Measurements from ENCODE around the gene UNC93B1. TPM values are rescaled to one million over a fixed set of nuclear protein-coding genes. Genes with fewer than 3 reads are reported as not detected.

Gene UNC93B1
- polyA plus RNA-seq (2013), result 11.9 TPM

GRCh38 chr11:68003846-68004550 lies at the start of gene UNC93B1:
UNC93B1 (minus strand) TSS chr11:68004097; CDS start chr11:68004043, 54 bp downstream.
- Histone ChIP-seq H3K27me3 (replicated peaks in 2 of 5; ENCODE audit: control insufficient read depth in 4 of 5, insufficient read depth in 5 of 5, low read length in 4 of 5) (no peaks in the 10 kb centered on the region), H3K27ac (ENCODE audit: insufficient read depth in 1 of 2, low read depth in 1 of 2, low read length in 2 of 2, poor library complexity in 1 of 2, severe bottlenecking in 2 of 2) (no peak within 1 kb of the TSS), H3K4me3 (ENCODE audit: control insufficient read depth in 1 of 7, extremely low read depth in 1 of 7, insufficient read depth in 4 of 7, low read depth in 2 of 7, low read length in 6 of 7) (peak within 1 kb of the TSS; percentile 42 to 76 (median 59)), H3K4me1 (ENCODE audit: control extremely low read depth in 1 of 4, control insufficient read depth in 4 of 4, insufficient read depth in 4 of 4, low read length in 3 of 4) (peaks cover 0 to 68% (median 47%) of the 10 kb centered on the region in 4 experiments), H3K36me3 (ENCODE audit: control insufficient read depth in 4 of 4, insufficient read depth in 4 of 4, low read length in 3 of 4) (no peaks in the 10 kb centered on the region), H3K9me3 (ENCODE audit: control extremely low read depth in 1 of 5, control insufficient read depth in 4 of 5, insufficient read depth in 2 of 5, low read depth in 1 of 5, low read length in 4 of 5) (no peaks in the 10 kb centered on the region)
- CTCF ChIA-PET, result no interaction called here
- peak; percentile 56 to 73 (median 67) for DNase-seq
- 4% methylated on average over 35 of the region's 64 CpGs for WGBS (ENCODE audit: insufficient coverage)
- POLR2A ChIA-PET, result interaction anchor here (1.1 kb wide), 1 partner anchor 20 kb away, joined by 3 read pairs; no protein-coding TSS in a partner anchor

GRCh38 chr11:68053117-68053516 lies 49.2 kb upstream of the UNC93B1 start:
- ChIA-PET POLR2A (no interaction called here), CTCF (interaction anchor here (1.2 to 1.6 kb wide), 2 partner anchors 8 to 12 kb away, joined by 3 to 5 read pairs; no protein-coding TSS in a partner anchor)
- H3K27ac ChIP-seq (ENCODE audit: insufficient read depth in 1 of 2, low read depth in 1 of 2, low read length in 2 of 2, poor library complexity in 1 of 2, severe bottlenecking in 2 of 2), result no peak overlapping the region
- H3K27me3 ChIP-seq (replicated peaks in 2 of 5; ENCODE audit: control insufficient read depth in 4 of 5, insufficient read depth in 5 of 5, low read length in 4 of 5), result no peaks in the 10 kb centered on the region
- peaks cover 0 to 65% (median 39%) of the 10 kb centered on the region in 4 experiments for H3K36me3 ChIP-seq (ENCODE audit: control insufficient read depth in 4 of 4, insufficient read depth in 4 of 4, low read length in 3 of 4)
- no peak overlapping the region for H3K4me3 ChIP-seq (ENCODE audit: control insufficient read depth in 1 of 7, extremely low read depth in 1 of 7, insufficient read depth in 4 of 7, low read depth in 2 of 7, low read length in 6 of 7)
- no peak for DNase-seq
- H3K4me1 ChIP-seq (ENCODE audit: control extremely low read depth in 1 of 4, control insufficient read depth in 4 of 4, insufficient read depth in 4 of 4, low read length in 3 of 4), result no peaks in the 10 kb centered on the region
- no peaks in the 10 kb centered on the region for H3K9me3 ChIP-seq (ENCODE audit: control extremely low read depth in 1 of 5, control insufficient read depth in 4 of 5, insufficient read depth in 2 of 5, low read depth in 1 of 5, low read length in 4 of 5)
- 98% methylated on average over 9 of the region's 9 CpGs for WGBS (ENCODE audit: insufficient coverage)

DNA sequence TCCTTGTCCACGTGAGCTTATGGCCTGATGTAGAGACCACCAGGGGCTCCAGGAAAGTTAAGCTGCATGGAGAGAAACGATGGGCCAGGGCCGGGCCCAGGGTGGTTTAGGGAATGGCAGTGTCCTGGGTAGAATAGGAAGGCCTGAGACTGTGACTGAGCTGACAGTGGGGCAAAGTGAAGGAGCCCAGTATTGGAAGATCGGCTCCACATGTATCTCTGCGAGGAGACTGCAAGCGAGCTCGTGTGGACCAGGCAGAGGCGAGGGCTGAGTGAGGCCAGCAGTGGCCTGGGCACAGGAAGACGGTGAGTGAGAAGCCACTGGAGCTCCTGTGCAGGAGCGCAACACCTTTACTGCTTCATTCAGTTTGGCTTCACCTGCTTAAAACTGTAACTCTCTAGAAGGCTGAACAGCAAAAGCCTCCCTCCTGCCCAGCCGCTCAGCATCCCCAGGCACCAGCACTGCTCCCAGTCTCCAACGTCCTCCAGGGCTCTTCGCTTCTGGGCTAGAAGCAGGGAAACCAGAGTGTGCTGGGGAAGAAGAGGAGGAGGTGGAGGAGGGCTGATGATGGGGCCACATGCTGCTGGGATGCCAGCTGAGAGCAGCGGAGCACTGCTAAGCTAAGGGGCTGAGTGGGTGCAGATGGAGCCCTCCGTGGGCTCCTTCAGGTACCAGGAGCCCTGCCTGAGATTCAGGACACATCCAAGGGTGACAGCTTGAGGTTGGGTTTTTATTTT lies 48.4 kb upstream of the UNC93B1 start:
- no peak for DNase-seq
- Histone ChIP-seq H3K4me1 (ENCODE audit: control extremely low read depth in 1 of 4, control insufficient read depth in 4 of 4, insufficient read depth in 4 of 4, low read length in 3 of 4) (no peaks in the 10 kb centered on the region), H3K36me3 (ENCODE audit: control insufficient read depth in 4 of 4, insufficient read depth in 4 of 4, low read length in 3 of 4) (peaks cover 0 to 67% (median 39%) of the 10 kb centered on the region in 4 experiments), H3K9me3 (ENCODE audit: control extremely low read depth in 1 of 5, control insufficient read depth in 4 of 5, insufficient read depth in 2 of 5, low read depth in 1 of 5, low read length in 4 of 5) (no peaks in the 10 kb centered on the region), H3K4me3 (ENCODE audit: control insufficient read depth in 1 of 7, extremely low read depth in 1 of 7, insufficient read depth in 4 of 7, low read depth in 2 of 7, low read length in 6 of 7) (no peak overlapping the region), H3K27me3 (replicated peaks in 2 of 5; ENCODE audit: control insufficient read depth in 4 of 5, insufficient read depth in 5 of 5, low read length in 4 of 5) (no peaks in the 10 kb centered on the region), H3K27ac (ENCODE audit: insufficient read depth in 1 of 2, low read depth in 1 of 2, low read length in 2 of 2, poor library complexity in 1 of 2, severe bottlenecking in 2 of 2) (no peak overlapping the region)
- ChIA-PET CTCF (interaction anchor here (1.1 to 1.6 kb wide), 3 partner anchors 9 to 13 kb away, joined by 3 to 5 read pairs (median 3); no protein-coding TSS in a partner anchor), POLR2A (interaction anchor here (0.8 kb wide), 1 partner anchor 15 kb away, joined by 4 read pairs; no protein-coding TSS in a partner anchor)
- WGBS (ENCODE audit: insufficient coverage), result 97% methylated on average over 8 of the region's 15 CpGs

DNA sequence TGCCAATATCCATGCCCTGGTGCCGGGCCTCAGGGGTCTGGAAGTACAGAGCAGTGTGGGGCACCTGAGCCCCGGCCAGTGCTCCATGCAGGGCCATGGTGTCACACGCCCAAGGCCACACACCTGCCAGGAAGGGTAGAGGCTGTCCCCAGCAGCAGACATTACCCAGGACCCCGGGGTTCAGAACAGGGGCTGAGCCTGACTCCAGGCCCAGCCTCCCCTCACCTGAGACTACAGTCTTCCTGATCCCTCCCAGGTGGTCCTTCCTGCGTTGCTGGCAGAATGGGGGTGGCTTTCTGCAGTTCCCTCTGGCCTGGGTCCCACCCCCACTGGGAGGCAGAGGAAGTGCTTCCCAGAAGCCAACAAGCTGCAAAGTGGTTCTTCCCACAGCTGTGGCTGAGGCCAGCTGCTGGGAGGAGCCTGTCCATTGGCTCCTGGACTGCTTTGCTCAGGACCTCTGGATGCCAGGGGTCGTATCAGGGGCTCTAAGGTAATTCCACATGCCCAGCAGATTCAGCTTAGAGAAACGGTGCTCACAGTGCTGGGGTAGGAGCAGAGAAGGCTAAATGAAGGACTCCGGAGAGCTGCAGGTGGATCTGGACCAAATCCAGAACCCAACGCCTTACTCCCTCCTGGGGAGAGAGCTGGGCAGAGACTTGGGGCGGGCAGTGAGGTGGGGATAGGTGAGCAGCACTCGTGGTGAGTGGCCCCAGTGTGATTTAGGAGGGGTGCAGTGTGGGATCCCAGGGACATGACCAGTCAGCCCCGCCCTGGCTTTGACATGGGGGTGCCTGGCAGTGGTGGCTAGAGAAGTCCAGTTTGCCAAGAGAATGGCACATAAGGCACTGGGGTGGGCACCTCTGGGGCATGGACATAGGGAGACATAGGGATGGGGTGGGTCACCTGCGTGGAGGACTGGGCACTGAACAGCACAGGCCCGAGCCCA lies 47.6 kb upstream of the UNC93B1 start:
- ChIA-PET CTCF (interaction anchor here (1.1 to 1.6 kb wide), 2 partner anchors 11 to 14 kb away, joined by 3 to 5 read pairs; no protein-coding TSS in a partner anchor), POLR2A (interaction anchor here (0.8 kb wide), 1 partner anchor 14 kb away, joined by 4 read pairs; no protein-coding TSS in a partner anchor)
- Histone ChIP-seq H3K36me3 (ENCODE audit: control insufficient read depth in 4 of 4, insufficient read depth in 4 of 4, low read length in 3 of 4) (peaks cover 0 to 73% (median 40%) of the 10 kb centered on the region in 4 experiments), H3K4me1 (ENCODE audit: control extremely low read depth in 1 of 4, control insufficient read depth in 4 of 4, insufficient read depth in 4 of 4, low read length in 3 of 4) (no peaks in the 10 kb centered on the region), H3K4me3 (ENCODE audit: control insufficient read depth in 1 of 7, extremely low read depth in 1 of 7, insufficient read depth in 4 of 7, low read depth in 2 of 7, low read length in 6 of 7) (no peak overlapping the region), H3K27me3 (replicated peaks in 2 of 5; ENCODE audit: control insufficient read depth in 4 of 5, insufficient read depth in 5 of 5, low read length in 4 of 5) (no peaks in the 10 kb centered on the region), H3K9me3 (ENCODE audit: control extremely low read depth in 1 of 5, control insufficient read depth in 4 of 5, insufficient read depth in 2 of 5, low read depth in 1 of 5, low read length in 4 of 5) (no peaks in the 10 kb centered on the region), H3K27ac (ENCODE audit: insufficient read depth in 1 of 2, low read depth in 1 of 2, low read length in 2 of 2, poor library complexity in 1 of 2, severe bottlenecking in 2 of 2) (no peak overlapping the region)
- 95% methylated on average over 13 of the region's 14 CpGs for WGBS (ENCODE audit: insufficient coverage)
- DNase-seq, result no peak

- Histone ChIP-seq H3K27ac (ENCODE audit: insufficient read depth in 1 of 2, low read depth in 1 of 2, low read length in 2 of 2, poor library complexity in 1 of 2, severe bottlenecking in 2 of 2) (no peak overlapping the region), H3K4me3 (ENCODE audit: control insufficient read depth in 1 of 7, extremely low read depth in 1 of 7, insufficient read depth in 4 of 7, low read depth in 2 of 7, low read length in 6 of 7) (no peak overlapping the region), H3K9me3 (ENCODE audit: control extremely low read depth in 1 of 5, control insufficient read depth in 4 of 5, insufficient read depth in 2 of 5, low read depth in 1 of 5, low read length in 4 of 5) (no peaks in the 10 kb centered on the region), H3K27me3 (replicated peaks in 2 of 5; ENCODE audit: control insufficient read depth in 4 of 5, insufficient read depth in 5 of 5, low read length in 4 of 5) (no peaks in the 10 kb centered on the region), H3K4me1 (ENCODE audit: control extremely low read depth in 1 of 4, control insufficient read depth in 4 of 4, insufficient read depth in 4 of 4, low read length in 3 of 4) (no peaks in the 10 kb centered on the region), H3K36me3 (ENCODE audit: control insufficient read depth in 4 of 4, insufficient read depth in 4 of 4, low read length in 3 of 4) (peaks cover 0 to 82% (median 44%) of the 10 kb centered on the region in 4 experiments)
- CTCF ChIA-PET, result no interaction called here
- DNase-seq, result no peak
- WGBS (ENCODE audit: insufficient coverage), result over 99% methylated on average over 17 of the region's 18 CpGs
- POLR2A ChIA-PET, result no interaction called here
These were observed 46.5 kb upstream of the UNC93B1 start for GRCh38 chr11:68050371-68050841.

DNA sequence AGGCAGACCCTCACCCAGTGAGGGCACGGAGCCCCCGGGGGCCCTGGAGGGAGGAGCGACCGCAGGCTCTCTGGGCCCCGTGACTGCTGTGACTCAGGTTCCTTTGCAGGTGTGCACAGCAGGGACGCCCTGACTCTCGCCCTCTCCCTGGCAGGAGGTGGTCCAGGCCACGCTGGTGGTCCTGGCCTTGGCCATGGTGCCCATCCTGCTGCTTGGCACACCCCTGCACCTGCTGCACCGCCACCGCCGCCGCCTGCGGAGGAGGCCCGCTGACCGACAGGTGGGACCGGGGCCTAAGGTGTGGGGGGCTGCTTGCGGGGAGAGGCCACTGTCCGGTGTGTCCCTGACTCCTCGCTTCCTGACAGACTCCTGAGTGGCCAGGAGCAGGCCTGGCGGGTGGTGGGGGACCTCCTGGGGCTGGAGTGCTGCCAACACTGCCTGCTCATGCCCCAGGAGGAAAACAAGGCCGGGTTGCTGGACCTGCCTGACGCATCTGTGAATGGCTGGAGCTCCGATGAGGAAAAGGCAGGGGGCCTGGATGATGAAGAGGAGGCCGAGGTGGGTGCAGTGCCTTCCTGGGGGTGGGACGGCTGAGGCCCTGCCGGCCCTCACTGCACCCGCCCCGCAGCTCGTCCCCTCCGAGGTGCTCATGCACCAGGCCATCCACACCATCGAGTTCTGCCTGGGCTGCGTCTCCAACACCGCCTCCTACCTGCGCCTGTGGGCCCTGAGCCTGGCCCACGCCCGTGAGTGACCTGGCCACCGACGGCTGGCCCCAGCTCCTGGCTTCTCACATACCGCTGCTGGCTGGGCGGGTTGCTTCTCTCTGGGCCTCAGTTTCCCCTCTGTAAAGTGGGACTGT lies 45.8 kb upstream of the UNC93B1 start:
- no peak for DNase-seq
- H3K27ac ChIP-seq (ENCODE audit: insufficient read depth in 1 of 2, low read depth in 1 of 2, low read length in 2 of 2, poor library complexity in 1 of 2, severe bottlenecking in 2 of 2), result no peak overlapping the region
- 97% methylated on average over 40 of the region's 40 CpGs for WGBS (ENCODE audit: insufficient coverage)
- CTCF ChIA-PET, result no interaction called here
- no peaks in the 10 kb centered on the region for H3K4me1 ChIP-seq (ENCODE audit: control extremely low read depth in 1 of 4, control insufficient read depth in 4 of 4, insufficient read depth in 4 of 4, low read length in 3 of 4)
- no peak overlapping the region for H3K4me3 ChIP-seq (ENCODE audit: control insufficient read depth in 1 of 7, extremely low read depth in 1 of 7, insufficient read depth in 4 of 7, low read depth in 2 of 7, low read length in 6 of 7)
- H3K27me3 ChIP-seq (replicated peaks in 2 of 5; ENCODE audit: control insufficient read depth in 4 of 5, insufficient read depth in 5 of 5, low read length in 4 of 5), result no peaks in the 10 kb centered on the region
- H3K36me3 ChIP-seq (ENCODE audit: control insufficient read depth in 4 of 4, insufficient read depth in 4 of 4, low read length in 3 of 4), result peaks cover 0 to 89% (median 48%) of the 10 kb centered on the region in 4 experiments
- POLR2A ChIA-PET, result no interaction called here
- no peaks in the 10 kb centered on the region for H3K9me3 ChIP-seq (ENCODE audit: control extremely low read depth in 1 of 5, control insufficient read depth in 4 of 5, insufficient read depth in 2 of 5, low read depth in 1 of 5, low read length in 4 of 5)

Data from common myeloid progenitor, CD34-positive (primary cell).